HG03457 (cell line): Measurements from ENCODE around the gene CCDC71L.

Experiments
- ATAC-seq: cut with Tn5 transposase; IDR thresholded peaks from one replicate; pipeline ENCODE4 v1.9.1; 2021; ENCODE audit warnings: moderate number of reproducible peaks; ENCODE audit not compliant: unreplicated experiment

Gene CCDC71L

GRCh38 chr7:106659166-106659962, 1.6 kb downstream of the CCDC71L start:
- ATAC-seq = no peak

- ATAC-seq = no peak
Observed at GRCh38 chr7:106658316-106659165, 2.4 kb downstream of the CCDC71L start.

GRCh38 chr7:106657085-106657991, 3.6 kb downstream of the CCDC71L start:
- no peak for ATAC-seq

- no peak for ATAC-seq
Observed at GRCh38 chr7:106655703-106656498, 5.1 kb downstream of the CCDC71L start.

GRCh38 chr7:106653488-106653887, 7.5 kb downstream of the CCDC71L start:
- ATAC-seq = no peak

GRCh38 chr7:106652909-106653308, 8.0 kb downstream of the CCDC71L start:
- no peak for ATAC-seq

- ATAC-seq = no peak
Observed at GRCh38 chr7:106652092-106652491, 8.9 kb downstream of the CCDC71L start.

GRCh38 chr7:106646256-106646655, 14.7 kb downstream of the CCDC71L start:
- ATAC-seq = no peak

GRCh38 chr7:106644999-106645398, 16.0 kb downstream of the CCDC71L start:
- no peak for ATAC-seq

- ATAC-seq = no peak
Observed at GRCh38 chr7:106643216-106644000, 17.6 kb downstream of the CCDC71L start.

- ATAC-seq = no peak
Observed at GRCh38 chr7:106641416-106641815, 19.5 kb downstream of the CCDC71L start.

GRCh38 chr7:106640368-106641141, 20.4 kb downstream of the CCDC71L start:
- ATAC-seq = no peak

- ATAC-seq = no peak
Observed at GRCh38 chr7:106639476-106640334, 21.3 kb downstream of the CCDC71L start.

- ATAC-seq = no peak
Observed at GRCh38 chr7:106635411-106635810, 25.5 kb downstream of the CCDC71L start.

- no peak for ATAC-seq
Observed at GRCh38 chr7:106634958-106635357, 26.0 kb downstream of the CCDC71L start.

- ATAC-seq = no peak
Observed at GRCh38 chr7:106630648-106631047, 30.3 kb downstream of the CCDC71L start.

GRCh38 chr7:106629516-106629915, 31.4 kb downstream of the CCDC71L start:
- no peak for ATAC-seq
